ENCODE measurements around the gene CCNL2. TPM values are rescaled to one million over a fixed set of nuclear protein-coding genes. Genes with fewer than 3 reads are reported as not detected.

CCNL2 gene
- total and polyA plus RNA-seq, 2 experiments from 2014 or later: 166 to 284 TPM

DNA sequence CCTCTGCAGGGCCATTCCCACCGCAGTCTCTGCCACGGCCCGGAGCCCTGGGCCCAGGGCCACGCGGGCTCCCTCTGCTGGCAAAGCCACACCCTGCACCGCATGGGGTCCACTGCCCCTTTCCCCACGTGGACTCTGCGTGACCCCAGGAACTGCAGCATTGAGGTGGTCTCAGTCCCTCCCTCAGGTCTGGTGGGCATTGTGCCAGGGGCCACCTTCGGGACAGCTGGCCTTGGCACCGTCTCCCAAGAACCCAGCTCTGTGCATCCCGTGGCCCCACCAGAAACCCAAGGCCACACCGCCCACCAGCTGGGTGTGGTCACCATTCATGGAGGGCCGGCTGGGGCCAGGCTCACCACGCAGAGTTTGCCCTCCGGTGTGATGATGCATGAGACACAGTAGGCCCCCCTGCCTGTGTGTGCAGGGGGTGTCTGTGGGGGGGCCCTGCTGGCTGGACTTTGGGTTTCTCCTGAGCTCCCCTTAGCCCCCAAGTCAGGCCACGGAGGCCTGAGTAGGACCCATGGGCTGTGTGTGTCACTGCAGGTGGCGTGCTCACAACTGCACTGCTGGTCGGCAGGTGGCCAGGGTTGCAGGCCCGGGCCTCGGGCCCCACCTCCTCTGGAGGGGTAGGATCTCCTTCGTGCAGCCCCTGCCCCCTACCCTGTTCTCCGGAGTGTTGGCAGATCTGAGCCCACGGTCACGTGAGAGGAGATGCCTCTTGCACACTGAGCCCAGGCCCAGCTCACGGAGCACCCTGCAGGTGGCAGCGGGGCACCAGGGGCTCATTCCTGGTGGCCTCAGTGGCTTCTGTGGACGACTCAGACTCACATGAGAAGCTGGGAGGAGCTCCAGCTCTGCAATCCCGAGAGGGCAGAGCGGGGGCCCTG lies 42.1 kb upstream of the CCNL2 start:
- no peak overlapping the region for H2AFZ ChIP-seq

GRCh38 chr1:1440262-1441001 lies 41.3 kb upstream of the CCNL2 start:
- TF ChIP-seq EZH2phosphoT487 (IDR thresholded peaks at IDR 0.05; ENCODE audit: low read depth, severe bottlenecking, unreplicated experiment) (no peak), CTCF (IDR thresholded peaks at IDR 0.05; ENCODE audit: poor library complexity) (no peak), EZH2 (IDR thresholded peaks at IDR 0.05; ENCODE audit: borderline replicate concordance) (no peak)
- no peak for DNase-seq (ENCODE audit: low spot score)
- H3K4me1 ChIP-seq (ENCODE audit: insufficient read depth): peaks cover 29% of the 10 kb centered on the region

More for the DNA sequence above, 42.1 kb upstream of the CCNL2 start:
- Histone ChIP-seq H3K4me3 (no peak overlapping the region), H3K4me2 (no peak overlapping the region), H3K9me2 (replicated peaks; ENCODE audit: insufficient read depth) (no peaks in the 10 kb centered on the region), H4K20me1 (ENCODE audit: insufficient read depth, poor library complexity, severe bottlenecking) (no peaks in the 10 kb centered on the region), H3K9me3 (ENCODE audit: low read depth) (no peaks in the 10 kb centered on the region), H3K27ac (no peak overlapping the region), H3K4me1 (ENCODE audit: insufficient read depth) (peaks cover 25% of the 10 kb centered on the region), H3K27me3 (no peaks in the 10 kb centered on the region), H3K36me3 (replicated peaks; ENCODE audit: insufficient read depth, low read depth) (no peaks in the 10 kb centered on the region), H3K79me2 (peaks cover 14% of the 10 kb centered on the region)
- no peak for TF ChIP-seq EZH2phosphoT487 (IDR thresholded peaks at IDR 0.05; ENCODE audit: low read depth, severe bottlenecking, unreplicated experiment)
- peak; percentile 66 for TF ChIP-seq CTCF (IDR thresholded peaks at IDR 0.05; ENCODE audit: poor library complexity)
- DNase-seq (ENCODE audit: low spot score): peak; percentile 69
- WGBS (ENCODE audit: low lambda C conversion rate, missing lambda C conversion rate): 68% methylated on average over 26 of the region's 29 CpGs

GRCh38 chr1:1439546-1440261 lies 40.6 kb upstream of the CCNL2 start:
- Histone ChIP-seq H2AFZ (no peak overlapping the region), H3K4me1 (ENCODE audit: insufficient read depth) (peaks cover 36% of the 10 kb centered on the region), H3K36me3 (replicated peaks; ENCODE audit: insufficient read depth, low read depth) (no peaks in the 10 kb centered on the region), H4K20me1 (ENCODE audit: insufficient read depth, poor library complexity, severe bottlenecking) (no peaks in the 10 kb centered on the region), H3K4me3 (no peak overlapping the region), H3K27me3 (no peaks in the 10 kb centered on the region), H3K79me2 (peaks cover 18% of the 10 kb centered on the region), H3K9me2 (replicated peaks; ENCODE audit: insufficient read depth) (no peaks in the 10 kb centered on the region), H3K4me2 (no peak overlapping the region), H3K27ac (no peak overlapping the region), H3K9me3 (ENCODE audit: low read depth) (no peaks in the 10 kb centered on the region)
- TF ChIP-seq EZH2phosphoT487 (IDR thresholded peaks at IDR 0.05; ENCODE audit: low read depth, severe bottlenecking, unreplicated experiment): no peak
- no peak for TF ChIP-seq EZH2 (IDR thresholded peaks at IDR 0.05; ENCODE audit: borderline replicate concordance)
- no peak for TF ChIP-seq CTCF (IDR thresholded peaks at IDR 0.05; ENCODE audit: poor library complexity)
- 97% methylated on average over 31 of the region's 82 CpGs for WGBS (ENCODE audit: low lambda C conversion rate, missing lambda C conversion rate)
- DNase-seq (ENCODE audit: low spot score): no peak

More at GRCh38 chr1:1440262-1441001, 41.3 kb upstream of the CCNL2 start:
- H4K20me1 ChIP-seq (ENCODE audit: insufficient read depth, poor library complexity, severe bottlenecking): no peaks in the 10 kb centered on the region
- no peaks in the 10 kb centered on the region for H3K27me3 ChIP-seq
- H3K27ac ChIP-seq: no peak overlapping the region
- H2AFZ ChIP-seq: no peak overlapping the region
- H3K36me3 ChIP-seq (replicated peaks; ENCODE audit: insufficient read depth, low read depth): no peaks in the 10 kb centered on the region
- no peaks in the 10 kb centered on the region for H3K9me3 ChIP-seq (ENCODE audit: low read depth)
- no peak overlapping the region for H3K4me2 ChIP-seq
- WGBS (ENCODE audit: low lambda C conversion rate, missing lambda C conversion rate): 92% methylated on average over 25 of the region's 26 CpGs
- H3K9me2 ChIP-seq (replicated peaks; ENCODE audit: insufficient read depth): no peaks in the 10 kb centered on the region
- peaks cover 18% of the 10 kb centered on the region for H3K79me2 ChIP-seq
- H3K4me3 ChIP-seq: no peak overlapping the region

All from hepatocyte (in vitro differentiated cells).